IPS DF 19.7 (cell line): ENCODE results near the gene NCKAP5.

Source experiments
- DNase-seq: peaks from one replicate; pipeline ENCODE4 v3.0.0-alpha.2; 2013; ENCODE audit warnings: low read depth, low spot score

The NCKAP5 gene

DNA sequence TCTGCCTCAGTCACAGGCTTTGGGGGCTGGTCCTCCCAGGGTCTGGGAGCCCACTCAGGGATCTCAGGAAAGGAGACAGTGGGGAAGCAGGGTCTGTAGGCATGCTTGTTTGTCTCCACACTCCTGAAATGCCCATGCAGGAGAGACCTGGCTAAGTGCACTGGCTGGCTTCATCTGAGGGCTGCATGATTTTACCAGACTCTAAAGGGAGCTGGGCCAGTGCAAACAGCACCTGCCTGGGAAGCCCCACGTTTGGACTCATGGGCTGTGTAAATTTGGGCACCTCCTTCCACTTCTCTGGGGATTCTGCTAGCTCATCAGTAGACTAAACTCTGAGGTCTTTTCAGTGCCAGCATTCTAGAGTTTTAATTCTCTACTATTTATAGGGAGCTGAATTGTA lies 931.9 kb downstream of the NCKAP5 start:
- DNase-seq: no peak

- DNase-seq: no peak
Observed at GRCh38 chr2:132633635-132634034, 934.6 kb downstream of the NCKAP5 start.

GRCh38 chr2:132632000-132632649 lies 936.1 kb downstream of the NCKAP5 start:
- no peak for DNase-seq

DNA sequence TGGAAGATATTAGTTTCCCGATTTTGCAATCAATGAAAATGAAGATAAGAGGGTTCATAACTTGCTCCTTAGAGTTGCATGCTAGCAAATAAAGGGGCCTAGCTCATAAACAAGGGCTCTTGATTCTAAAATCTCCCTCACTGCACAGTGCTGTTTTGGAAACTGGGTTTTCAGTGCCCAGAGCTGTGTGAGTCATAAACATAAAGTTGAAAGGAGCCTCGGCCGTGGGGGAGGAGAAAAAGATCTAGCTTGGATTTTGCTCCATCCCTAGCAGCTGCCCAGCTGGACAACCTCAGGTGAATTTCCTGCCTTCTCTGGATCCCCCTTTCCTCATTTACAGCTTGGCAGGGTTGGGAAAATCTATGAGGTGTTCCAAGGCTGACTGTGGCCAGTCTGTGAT lies 940.7 kb downstream of the NCKAP5 start:
- DNase-seq: no peak

GRCh38 chr2:132623096-132623839 lies 945.0 kb downstream of the NCKAP5 start:
- DNase-seq: no peak
